Hematopoietic multipotent progenitor cell treated with erythropoietin and hydrocortisone succinate and interleukin-3 and kit ligand, for 6 days (in vitro differentiated cells): Measurements from ENCODE around the gene CCSER1.
"Not testable (repeated sequence)": the region's sequence is repeated elsewhere in the genome, so short reads cannot be mapped to it uniquely, and the experiment has no call there.

Source experiments
- DNase-seq: peaks from one replicate; pipeline ENCODE4 v3.0.0-alpha.2; 2015

Gene CCSER1

GRCh38 chr4:90306810-90307209, 179.6 kb downstream of the CCSER1 start:
- DNase-seq, result no peak

DNA sequence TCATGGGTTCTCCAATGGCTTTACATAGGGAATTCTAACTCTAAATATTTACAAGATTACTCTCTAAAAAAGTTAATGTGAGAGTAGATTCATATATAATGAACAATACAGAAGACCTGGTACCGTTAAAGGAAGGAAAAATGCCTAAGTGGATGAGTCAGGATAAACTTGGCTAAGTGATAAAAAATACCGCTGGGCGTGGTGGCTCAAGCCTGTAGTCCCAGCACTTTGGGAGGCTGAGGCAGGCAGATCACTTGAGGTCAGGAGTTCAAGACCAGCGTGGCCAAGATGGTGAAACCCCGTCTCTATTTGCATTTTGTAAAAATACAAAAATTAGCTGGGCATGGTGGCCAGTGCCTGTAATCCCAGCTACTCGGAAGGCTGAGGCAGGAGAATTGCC, 189.9 kb downstream of the CCSER1 start:
- not testable (repeated sequence) for DNase-seq

GRCh38 chr4:90317785-90318184, 190.6 kb downstream of the CCSER1 start:
- DNase-seq, result no peak

DNA sequence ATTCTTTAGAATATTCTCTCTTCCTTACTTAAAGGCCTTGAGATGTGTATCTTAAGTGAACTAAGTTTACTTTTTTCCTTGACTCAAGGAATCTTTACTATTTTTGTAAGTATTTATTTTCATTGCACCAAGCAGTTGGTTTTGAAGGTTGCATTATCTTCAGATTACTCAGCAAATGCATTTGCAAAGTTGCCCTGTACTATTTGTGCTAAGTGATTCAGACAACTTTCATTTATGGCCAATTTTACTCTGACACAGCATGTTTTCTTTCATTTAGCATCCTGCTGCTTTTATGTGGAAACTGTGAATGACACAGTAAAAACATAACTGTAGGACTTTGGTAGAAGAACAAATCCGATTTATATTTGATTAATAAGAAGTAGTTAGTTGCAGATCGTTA, 191.0 kb downstream of the CCSER1 start:
- no peak for DNase-seq

- DNase-seq, result peak; percentile 70
Observed at GRCh38 chr4:90328558-90328957, 201.4 kb downstream of the CCSER1 start.

GRCh38 chr4:90330546-90330945, 203.4 kb downstream of the CCSER1 start:
- no peak for DNase-seq

- DNase-seq, result no peak
Observed at GRCh38 chr4:90345549-90346215, 218.5 kb downstream of the CCSER1 start.

GRCh38 chr4:90349636-90350035, 222.4 kb downstream of the CCSER1 start:
- DNase-seq, result no peak

GRCh38 chr4:90357117-90357710, 230.0 kb downstream of the CCSER1 start:
- DNase-seq, result peak; percentile 82

DNA sequence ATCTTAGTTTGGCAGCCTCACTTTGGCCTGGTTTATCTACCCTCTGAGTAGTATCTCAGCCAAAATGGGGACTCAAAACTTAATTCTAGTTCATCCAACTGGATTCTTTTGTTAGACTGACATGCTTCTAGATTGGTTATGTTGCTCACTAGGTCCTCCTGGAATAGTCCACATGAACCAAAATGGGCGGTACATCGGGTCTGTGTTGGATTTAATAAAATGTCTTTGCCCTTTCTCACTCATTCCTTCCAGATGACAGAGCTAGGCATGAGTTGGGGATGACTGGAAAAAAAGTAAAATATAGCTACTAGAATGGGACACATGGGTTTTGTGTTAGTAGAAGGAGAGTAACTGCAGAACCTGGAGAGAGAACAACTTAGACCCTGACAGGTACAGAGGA, 247.9 kb downstream of the CCSER1 start:
- DNase-seq, result no peak

- no peak for DNase-seq
Observed at GRCh38 chr4:90393215-90393614, 266.0 kb downstream of the CCSER1 start.

- DNase-seq, result no peak
Observed at GRCh38 chr4:90403781-90404180, 276.6 kb downstream of the CCSER1 start.

DNA sequence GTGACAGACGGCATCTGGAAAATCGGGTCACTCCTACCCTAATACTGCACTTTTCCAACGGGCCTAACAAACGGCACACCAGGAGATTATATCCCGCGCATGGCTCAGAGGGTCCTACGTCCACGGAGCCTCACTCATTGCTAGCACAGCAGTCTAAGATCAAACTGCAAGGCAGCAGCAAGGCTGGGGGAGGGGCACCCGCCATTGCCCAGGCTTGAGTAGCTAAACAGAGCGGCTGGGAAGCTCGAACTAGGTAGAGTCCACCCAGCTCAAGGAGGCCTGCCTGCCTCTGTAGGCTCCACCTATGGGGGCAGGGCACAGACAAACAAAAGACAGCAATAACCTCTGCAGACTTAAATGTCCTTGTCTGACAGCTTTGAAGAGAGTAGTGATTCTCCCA, 280.7 kb downstream of the CCSER1 start:
- DNase-seq, result not testable (repeated sequence)

DNA sequence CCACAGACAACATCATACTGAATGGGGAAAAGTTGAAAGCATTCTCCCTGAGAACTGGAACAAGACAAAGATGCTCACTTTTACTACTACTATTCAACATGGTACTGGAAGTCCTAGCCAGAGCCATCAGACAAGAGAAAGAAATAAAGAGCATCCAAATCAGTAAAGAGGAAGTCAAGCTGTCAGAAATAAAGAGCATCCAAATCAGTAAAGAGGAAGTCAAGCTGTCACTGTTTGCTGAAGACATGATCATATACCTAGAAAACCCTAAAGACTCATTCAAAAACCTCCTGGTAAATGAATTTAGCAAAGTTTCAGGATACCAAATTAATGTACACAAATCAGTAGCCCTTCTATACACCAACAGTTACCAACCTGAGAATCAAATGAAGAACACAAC, 285.6 kb downstream of the CCSER1 start:
- not testable (repeated sequence) for DNase-seq

DNA sequence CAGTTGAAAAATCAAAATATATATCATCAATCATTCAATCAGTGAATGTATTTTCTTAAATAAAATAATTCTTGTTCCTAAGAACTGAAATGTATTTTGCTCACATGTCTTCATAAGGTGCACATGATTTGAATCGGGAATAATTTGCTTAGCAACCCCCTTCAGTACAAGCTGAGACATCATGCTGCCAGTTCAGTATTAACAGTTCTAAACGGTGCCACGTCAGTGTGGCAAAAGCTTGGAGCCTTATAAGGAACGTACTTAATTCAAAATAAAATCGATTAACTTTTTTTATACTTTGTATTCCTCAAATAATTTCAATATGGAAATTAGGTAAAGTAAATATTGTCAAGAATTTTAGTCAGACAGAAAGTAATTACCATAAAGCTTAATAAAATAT, 287.9 kb downstream of the CCSER1 start:
- DNase-seq, result no peak

DNA sequence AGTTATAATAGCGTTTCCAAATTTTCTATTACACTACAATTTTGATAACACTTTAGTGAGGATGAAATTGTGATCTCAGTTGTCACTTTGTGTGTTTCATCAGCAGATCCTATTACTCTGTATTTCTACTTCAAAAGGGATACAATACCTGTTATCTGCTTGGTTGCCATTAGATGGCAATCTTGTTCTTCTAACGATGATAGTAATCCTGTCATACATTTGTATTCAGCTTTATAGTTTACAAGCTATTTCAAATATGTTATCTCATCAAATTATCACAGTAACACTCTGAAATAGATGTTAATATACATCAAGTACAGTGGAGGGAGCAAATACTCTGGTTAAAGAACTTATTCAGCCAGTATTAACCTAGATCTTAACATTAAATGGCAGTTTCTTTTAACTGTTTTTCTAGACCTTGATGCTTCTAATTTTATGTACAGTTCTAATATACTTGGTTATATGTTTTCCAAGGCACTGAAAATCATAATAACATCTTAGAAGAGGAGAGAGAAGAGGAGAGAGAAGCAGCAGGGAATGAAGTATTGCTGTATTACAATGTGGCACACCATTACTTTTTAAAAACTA, 292.0 kb downstream of the CCSER1 start:
- DNase-seq, result peak; percentile 60

DNA sequence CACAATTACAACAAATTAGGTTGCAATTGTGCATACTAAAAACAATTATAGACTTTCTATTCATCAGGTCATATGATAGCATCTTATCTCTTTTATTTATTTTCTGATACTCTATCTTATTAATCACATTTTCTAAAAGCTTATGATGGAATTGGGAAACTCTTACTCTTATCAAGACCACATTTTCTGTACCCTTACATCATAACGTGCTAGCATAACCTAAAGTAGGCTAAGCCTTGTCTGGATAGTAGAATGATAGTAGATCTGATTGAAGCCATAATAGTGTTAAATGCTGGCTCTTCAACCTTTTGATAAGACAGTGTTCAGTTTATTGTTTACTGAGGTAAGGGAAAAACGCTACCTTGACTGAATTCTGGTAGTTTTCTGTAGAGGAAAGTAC, 294.0 kb downstream of the CCSER1 start:
- DNase-seq, result peak; percentile 2

DNA sequence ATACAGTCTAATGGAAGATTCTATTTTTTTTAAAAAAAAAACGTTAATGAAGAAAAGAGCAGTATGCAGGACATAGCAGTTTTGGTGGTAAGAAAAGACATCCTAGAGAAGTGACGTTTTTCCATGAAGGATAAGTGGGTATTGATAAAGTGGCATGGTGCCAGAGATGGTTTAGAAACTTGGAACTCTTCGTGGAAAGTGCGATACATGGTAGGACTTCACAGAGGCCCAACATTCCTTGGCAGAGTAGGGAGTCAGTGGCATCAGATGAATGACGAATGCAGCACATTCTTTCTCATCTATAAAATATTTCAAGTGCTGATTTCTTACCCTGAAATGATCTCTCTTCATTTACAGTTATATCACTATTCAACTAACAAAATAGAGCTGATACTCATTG, 298.7 kb downstream of the CCSER1 start:
- DNase-seq, result no peak

- no peak for DNase-seq
Observed at GRCh38 chr4:90438522-90438921, 311.3 kb downstream of the CCSER1 start.

DNA sequence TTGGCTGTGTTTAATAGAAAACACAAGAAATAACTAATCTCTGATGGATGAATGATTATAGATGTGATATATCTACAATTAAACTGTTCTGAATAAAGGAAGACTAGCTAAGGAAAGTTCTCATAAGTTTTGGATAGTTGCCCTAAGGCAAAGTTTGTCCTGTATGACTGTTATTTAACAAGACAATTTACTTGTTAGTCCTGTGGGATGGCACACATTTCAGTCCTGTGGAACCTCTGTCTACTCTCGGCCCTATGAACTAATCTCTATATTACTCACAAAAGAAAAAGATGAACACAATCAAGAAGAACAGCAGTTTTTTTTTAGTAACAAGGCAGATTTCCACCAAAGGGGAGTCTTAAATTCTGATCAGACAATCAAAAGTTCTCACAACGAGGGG, 314.6 kb downstream of the CCSER1 start:
- DNase-seq, result no peak

DNA sequence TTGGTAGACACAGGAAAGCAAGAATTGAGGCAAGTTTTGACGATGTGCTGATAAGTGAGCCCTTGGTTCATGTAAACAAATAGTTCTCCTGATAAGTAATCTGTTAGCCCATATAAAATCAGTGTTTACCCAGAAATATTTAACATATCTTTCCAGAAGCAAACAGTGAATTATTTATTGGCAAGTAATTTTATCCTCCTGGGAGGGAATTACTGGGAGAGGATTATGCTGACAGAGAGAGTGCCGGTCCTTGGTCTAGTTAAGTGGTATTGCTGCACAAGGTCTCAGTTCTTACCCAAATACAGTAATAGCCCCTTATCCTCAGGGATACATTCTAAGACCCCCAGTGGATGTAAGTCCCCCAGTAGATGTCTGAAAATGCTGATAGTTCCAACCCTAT, 315.4 kb downstream of the CCSER1 start:
- DNase-seq, result no peak

DNA sequence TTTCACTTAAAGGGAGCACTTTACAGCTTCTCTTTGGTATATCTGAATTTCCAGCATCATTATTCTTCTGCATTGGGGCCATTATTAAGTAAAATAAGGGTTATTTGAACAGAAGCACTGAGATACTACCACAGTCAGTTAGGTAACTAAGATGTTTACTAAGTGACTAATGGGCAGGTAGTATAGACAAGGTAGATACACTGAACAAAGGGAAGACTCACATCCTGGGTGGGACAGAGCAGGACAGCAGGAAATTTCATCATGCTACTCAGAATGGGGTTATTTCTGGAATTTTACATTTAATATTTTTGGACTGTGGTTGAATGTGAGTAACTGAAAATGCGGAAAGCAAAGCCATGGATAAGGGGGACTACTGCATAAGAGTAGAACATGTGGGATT, 316.0 kb downstream of the CCSER1 start:
- no peak for DNase-seq

- no peak for DNase-seq
Observed at GRCh38 chr4:90444904-90445303, 317.7 kb downstream of the CCSER1 start.

DNA sequence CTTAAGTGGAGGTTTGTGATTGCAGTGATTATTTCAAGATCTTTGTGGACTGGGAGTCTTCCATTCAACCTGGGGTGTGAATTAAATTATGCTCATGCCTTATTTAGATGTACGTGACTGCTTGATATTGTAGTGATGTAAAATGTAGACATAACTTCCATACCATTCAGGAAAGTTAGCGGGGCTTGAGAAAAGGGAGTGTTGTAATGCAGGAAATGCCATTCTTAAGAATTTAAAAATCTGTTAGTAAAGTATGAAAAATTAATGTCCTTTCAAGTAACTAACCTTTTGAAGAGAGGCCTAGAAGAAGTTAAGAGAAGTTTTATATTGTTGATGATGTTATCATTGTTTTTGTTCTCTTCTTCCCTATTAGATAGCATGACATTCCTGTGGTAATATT, 318.2 kb downstream of the CCSER1 start:
- DNase-seq, result no peak

- no peak for DNase-seq
Observed at GRCh38 chr4:90449626-90450025, 322.4 kb downstream of the CCSER1 start.
